GM12891 (cell line): ENCODE results near the gene C4orf17.

ENCODE experiments used
- POLR2A ChIP-seq: IDR thresholded peaks from 2 replicates; pipeline ENCODE4 v1.6.1; 2011; ENCODE audit warnings: low read depth, low read length, control low read depth
- TAF1 ChIP-seq: IDR thresholded peaks from 2 replicates; pipeline ENCODE4 v1.6.1; 2011; ENCODE audit warnings: low read depth, low read length, control low read depth

- TF ChIP-seq POLR2A (no peak), TAF1 (no peak)
Observed at GRCh38 chr4:99467887-99468286, 42.9 kb upstream of the C4orf17 start.
